Measurements from ENCODE around the gene NPW.

The NPW gene

GRCh38 chr16:1998852-1999801 lies 20.5 kb upstream of the NPW start:
- Histone ChIP-seq H3K4me1 (ENCODE audit: insufficient read depth, insufficient read length) (peaks cover 10% of the 10 kb centered on the region), H3K4me3 (ENCODE audit: insufficient read length, low read depth) (no peak overlapping the region), H3K27me3 (ENCODE audit: insufficient read depth, insufficient read length) (no peaks in the 10 kb centered on the region), H3K9me3 (ENCODE audit: insufficient read depth, low read length) (no peaks in the 10 kb centered on the region), H3K36me3 (ENCODE audit: insufficient read depth, insufficient read length, low read length) (peaks cover 81% of the 10 kb centered on the region), H3K9ac (ENCODE audit: insufficient read length, low read depth) (no peak overlapping the region)
- no peak for TF ChIP-seq SUZ12 (IDR thresholded peaks at IDR 0.05; ENCODE audit: extremely low read depth, insufficient read depth, insufficient read length)
- TF ChIP-seq YY1 (IDR thresholded peaks at IDR 0.05; ENCODE audit: insufficient read depth, insufficient read length), result no peak
- no peak for TF ChIP-seq ZNF274 (IDR thresholded peaks at IDR 0.05; ENCODE audit: low read depth, low read length)
- DNase-seq (ENCODE audit: low read depth, low spot score), result no peak

- Histone ChIP-seq H3K36me3 (ENCODE audit: insufficient read depth, insufficient read length, low read length) (peaks cover 89% of the 10 kb centered on the region), H3K27me3 (ENCODE audit: insufficient read depth, insufficient read length) (no peaks in the 10 kb centered on the region), H3K9me3 (ENCODE audit: insufficient read depth, low read length) (no peaks in the 10 kb centered on the region), H3K9ac (ENCODE audit: insufficient read length, low read depth) (no peak overlapping the region), H3K4me1 (ENCODE audit: insufficient read depth, insufficient read length) (peaks cover 19% of the 10 kb centered on the region), H3K4me3 (ENCODE audit: insufficient read length, low read depth) (no peak overlapping the region)
- TF ChIP-seq ZNF274 (IDR thresholded peaks at IDR 0.05; ENCODE audit: low read depth, low read length) (no peak), SUZ12 (IDR thresholded peaks at IDR 0.05; ENCODE audit: extremely low read depth, insufficient read depth, insufficient read length) (no peak), YY1 (IDR thresholded peaks at IDR 0.05; ENCODE audit: insufficient read depth, insufficient read length) (no peak)
- DNase-seq (ENCODE audit: low read depth, low spot score), result no peak
Measured at GRCh38 chr16:1999866-2000514, 19.6 kb upstream of the NPW start.

- Histone ChIP-seq H3K4me1 (ENCODE audit: insufficient read depth, insufficient read length) (peaks cover 21% of the 10 kb centered on the region), H3K36me3 (ENCODE audit: insufficient read depth, insufficient read length, low read length) (peaks cover 90% of the 10 kb centered on the region), H3K4me3 (ENCODE audit: insufficient read length, low read depth) (no peak overlapping the region), H3K9ac (ENCODE audit: insufficient read length, low read depth) (no peak overlapping the region), H3K9me3 (ENCODE audit: insufficient read depth, low read length) (no peaks in the 10 kb centered on the region), H3K27me3 (ENCODE audit: insufficient read depth, insufficient read length) (no peaks in the 10 kb centered on the region)
- DNase-seq (ENCODE audit: low read depth, low spot score), result no peak
- TF ChIP-seq SUZ12 (IDR thresholded peaks at IDR 0.05; ENCODE audit: extremely low read depth, insufficient read depth, insufficient read length), result no peak
Measured at GRCh38 chr16:2001035-2001434, 18.6 kb upstream of the NPW start.

GRCh38 chr16:2001456-2002355 lies 17.9 kb upstream of the NPW start:
- peaks cover 90% of the 10 kb centered on the region for H3K36me3 ChIP-seq (ENCODE audit: insufficient read depth, insufficient read length, low read length)
- no peak for DNase-seq (ENCODE audit: low read depth, low spot score)
- TF ChIP-seq SUZ12 (IDR thresholded peaks at IDR 0.05; ENCODE audit: extremely low read depth, insufficient read depth, insufficient read length) (no peak), YY1 (IDR thresholded peaks at IDR 0.05; ENCODE audit: insufficient read depth, insufficient read length) (no peak), ZNF274 (IDR thresholded peaks at IDR 0.05; ENCODE audit: low read depth, low read length) (no peak)
- no peak overlapping the region for H3K9ac ChIP-seq (ENCODE audit: insufficient read length, low read depth)
- no peaks in the 10 kb centered on the region for H3K9me3 ChIP-seq (ENCODE audit: insufficient read depth, low read length)
- H3K4me1 ChIP-seq (ENCODE audit: insufficient read depth, insufficient read length), result peaks cover 27% of the 10 kb centered on the region
- no peaks in the 10 kb centered on the region for H3K27me3 ChIP-seq (ENCODE audit: insufficient read depth, insufficient read length)
- no peak overlapping the region for H3K4me3 ChIP-seq (ENCODE audit: insufficient read length, low read depth)

- H3K9me3 ChIP-seq (ENCODE audit: insufficient read depth, low read length), result no peaks in the 10 kb centered on the region
- TF ChIP-seq ZNF274 (IDR thresholded peaks at IDR 0.05; ENCODE audit: low read depth, low read length) (no peak), SUZ12 (IDR thresholded peaks at IDR 0.05; ENCODE audit: extremely low read depth, insufficient read depth, insufficient read length) (no peak), YY1 (IDR thresholded peaks at IDR 0.05; ENCODE audit: insufficient read depth, insufficient read length) (no peak)
- H3K9ac ChIP-seq (ENCODE audit: insufficient read length, low read depth), result peak overlapping the region; percentile 78
- peaks cover 35% of the 10 kb centered on the region for H3K4me1 ChIP-seq (ENCODE audit: insufficient read depth, insufficient read length)
- no peak overlapping the region for H3K4me3 ChIP-seq (ENCODE audit: insufficient read length, low read depth)
- H3K27me3 ChIP-seq (ENCODE audit: insufficient read depth, insufficient read length), result no peaks in the 10 kb centered on the region
- peaks cover 90% of the 10 kb centered on the region for H3K36me3 ChIP-seq (ENCODE audit: insufficient read depth, insufficient read length, low read length)
- no peak for DNase-seq (ENCODE audit: low read depth, low spot score)
Measured at GRCh38 chr16:2002406-2003230, 17.0 kb upstream of the NPW start.

- no peaks in the 10 kb centered on the region for H3K27me3 ChIP-seq (ENCODE audit: insufficient read depth, insufficient read length)
- peak overlapping the region; percentile 78 for H3K9ac ChIP-seq (ENCODE audit: insufficient read length, low read depth)
- H3K9me3 ChIP-seq (ENCODE audit: insufficient read depth, low read length), result no peaks in the 10 kb centered on the region
- H3K4me1 ChIP-seq (ENCODE audit: insufficient read depth, insufficient read length), result peaks cover 38% of the 10 kb centered on the region
- DNase-seq (ENCODE audit: low read depth, low spot score), result no peak
- H3K4me3 ChIP-seq (ENCODE audit: insufficient read length, low read depth), result no peak overlapping the region
- TF ChIP-seq ZNF274 (IDR thresholded peaks at IDR 0.05; ENCODE audit: low read depth, low read length) (no peak), SUZ12 (IDR thresholded peaks at IDR 0.05; ENCODE audit: extremely low read depth, insufficient read depth, insufficient read length) (no peak), YY1 (IDR thresholded peaks at IDR 0.05; ENCODE audit: insufficient read depth, insufficient read length) (no peak)
- H3K36me3 ChIP-seq (ENCODE audit: insufficient read depth, insufficient read length, low read length), result peaks cover 90% of the 10 kb centered on the region
Measured at GRCh38 chr16:2003231-2003826, 16.3 kb upstream of the NPW start.
